ENCODE measurements around the gene PARN. TPM values are rescaled to one million over a fixed set of nuclear protein-coding genes. Genes with fewer than 3 reads are reported as not detected.
A peak's percentile ranks its signal among the peaks of the same experiment; 100 is the strongest.

Gene PARN
- total and polyA plus RNA-seq, 9 of the 15 experiments (the other 6 are each of a cell fraction or from before 2014, with no cell fraction given), result 9.6 to 51.3 (median 40.4) TPM

DNA sequence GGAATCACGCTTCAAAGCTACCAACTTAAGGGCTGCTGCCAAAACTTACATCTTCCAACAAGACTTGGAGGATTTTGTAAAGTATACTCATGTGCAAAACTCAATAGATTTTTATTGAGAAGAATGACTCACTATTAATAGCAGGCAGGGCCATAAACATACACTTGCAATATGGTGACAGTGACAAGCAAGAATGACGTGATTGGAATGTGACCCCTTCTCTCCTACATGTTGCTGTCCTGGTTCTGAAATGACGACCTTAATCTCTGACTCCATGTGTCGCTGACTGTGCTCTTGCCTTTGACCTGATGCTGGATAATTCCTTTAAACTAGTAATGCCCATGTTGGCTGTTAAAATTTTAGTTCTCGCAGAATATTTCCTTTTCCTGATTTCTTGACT is 174.5 kb downstream of the PARN start (continued):
- TF ChIP-seq, protein P1, sequence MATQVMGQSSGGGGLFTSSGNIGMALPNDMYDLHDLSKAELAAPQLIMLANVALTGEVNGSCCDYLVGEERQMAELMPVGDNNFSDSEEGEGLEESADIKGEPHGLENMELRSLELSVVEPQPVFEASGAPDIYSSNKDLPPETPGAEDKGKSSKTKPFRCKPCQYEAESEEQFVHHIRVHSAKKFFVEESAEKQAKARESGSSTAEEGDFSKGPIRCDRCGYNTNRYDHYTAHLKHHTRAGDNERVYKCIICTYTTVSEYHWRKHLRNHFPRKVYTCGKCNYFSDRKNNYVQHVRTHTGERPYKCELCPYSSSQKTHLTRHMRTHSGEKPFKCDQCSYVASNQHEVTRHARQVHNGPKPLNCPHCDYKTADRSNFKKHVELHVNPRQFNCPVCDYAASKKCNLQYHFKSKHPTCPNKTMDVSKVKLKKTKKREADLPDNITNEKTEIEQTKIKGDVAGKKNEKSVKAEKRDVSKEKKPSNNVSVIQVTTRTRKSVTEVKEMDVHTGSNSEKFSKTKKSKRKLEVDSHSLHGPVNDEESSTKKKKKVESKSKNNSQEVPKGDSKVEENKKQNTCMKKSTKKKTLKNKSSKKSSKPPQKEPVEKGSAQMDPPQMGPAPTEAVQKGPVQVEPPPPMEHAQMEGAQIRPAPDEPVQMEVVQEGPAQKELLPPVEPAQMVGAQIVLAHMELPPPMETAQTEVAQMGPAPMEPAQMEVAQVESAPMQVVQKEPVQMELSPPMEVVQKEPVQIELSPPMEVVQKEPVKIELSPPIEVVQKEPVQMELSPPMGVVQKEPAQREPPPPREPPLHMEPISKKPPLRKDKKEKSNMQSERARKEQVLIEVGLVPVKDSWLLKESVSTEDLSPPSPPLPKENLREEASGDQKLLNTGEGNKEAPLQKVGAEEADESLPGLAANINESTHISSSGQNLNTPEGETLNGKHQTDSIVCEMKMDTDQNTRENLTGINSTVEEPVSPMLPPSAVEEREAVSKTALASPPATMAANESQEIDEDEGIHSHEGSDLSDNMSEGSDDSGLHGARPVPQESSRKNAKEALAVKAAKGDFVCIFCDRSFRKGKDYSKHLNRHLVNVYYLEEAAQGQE (IDR thresholded peaks at IDR 0.05; ENCODE audit: borderline replicate concordance), result peak; percentile 94
- TF ChIP-seq, protein P1 (CRISPR knock-in tag; IDR thresholded peaks at IDR 0.05; ENCODE audit: low read depth), result no peak
- no peak for TF ChIP-seq SNIP1 (IDR thresholded peaks at IDR 0.05; ENCODE audit: low read depth)
- no peak for TF ChIP-seq RCOR1 (IDR thresholded peaks at IDR 0.05; ENCODE audit: borderline replicate concordance in 1 of 2, low read depth in 2 of 2, low read length in 2 of 2)
- no peak for TF ChIP-seq PTTG1 (tag; IDR thresholded peaks at IDR 0.05; ENCODE audit: low read depth)
- TF ChIP-seq, protein P2, sequence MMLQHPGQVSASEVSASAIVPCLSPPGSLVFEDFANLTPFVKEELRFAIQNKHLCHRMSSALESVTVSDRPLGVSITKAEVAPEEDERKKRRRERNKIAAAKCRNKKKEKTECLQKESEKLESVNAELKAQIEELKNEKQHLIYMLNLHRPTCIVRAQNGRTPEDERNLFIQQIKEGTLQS (IDR thresholded peaks at IDR 0.05), result peak; percentile 77
- TF ChIP-seq, protein P2 (CRISPR knock-in tag; conservative IDR thresholded peaks at IDR 0.05), result no peak
- peak; percentile 27; the same call in 1 of the 2 replicates for TF ChIP-seq CREM (IDR thresholded peaks at IDR 0.05; ENCODE audit: low read depth)
- no peak for TF ChIP-seq HDAC3 (IDR thresholded peaks at IDR 0.05; ENCODE audit: borderline replicate concordance, partially characterized antibody)
- no peak for TF ChIP-seq ESRRB (CRISPR knock-in tag; IDR thresholded peaks at IDR 0.05; ENCODE audit: borderline replicate concordance)
- no peak for TF ChIP-seq PHTF2 (CRISPR knock-in tag; IDR thresholded peaks at IDR 0.05)
- no peak for TF ChIP-seq NR2F6 (CRISPR knock-in tag; IDR thresholded peaks at IDR 0.05)
- TF ChIP-seq ATF1 (CRISPR knock-in tag; IDR thresholded peaks at IDR 0.05), result no peak
- TF ChIP-seq ATF1 (tag; IDR thresholded peaks at IDR 0.05), result 0 out of 2 replicates have a peak, but pooled peaks have one; percentile 20
- TF ChIP-seq CBFA2T3 (IDR thresholded peaks at IDR 0.05), result peak; percentile 22; the same call in 1 of the 2 replicates
- peak; percentile 93 for TF ChIP-seq EHMT2 (IDR thresholded peaks at IDR 0.05)
- TF ChIP-seq ATF7 (IDR thresholded peaks at IDR 0.05), result peak; percentile 53; the same call in 1 of the 2 replicates
- TF ChIP-seq DPF2 (IDR thresholded peaks at IDR 0.05), result peak; percentile 20; the same call in 1 of the 2 replicates
- TF ChIP-seq MYNN (IDR thresholded peaks at IDR 0.05), result no peak
- no peak for TF ChIP-seq MYNN (CRISPR knock-in tag; IDR thresholded peaks at IDR 0.05)
- TF ChIP-seq, protein P3, sequence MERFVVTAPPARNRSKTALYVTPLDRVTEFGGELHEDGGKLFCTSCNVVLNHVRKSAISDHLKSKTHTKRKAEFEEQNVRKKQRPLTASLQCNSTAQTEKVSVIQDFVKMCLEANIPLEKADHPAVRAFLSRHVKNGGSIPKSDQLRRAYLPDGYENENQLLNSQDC (CRISPR knock-in tag; IDR thresholded peaks at IDR 0.05), result no peak
- peak; percentile 50; the same call in 1 of the 2 replicates for TF ChIP-seq CEBPG (CRISPR knock-in tag; IDR thresholded peaks at IDR 0.05)
- no peak for TF ChIP-seq CEBPG (tag; conservative IDR thresholded peaks at IDR 0.05 in 1 of 2, IDR thresholded peaks at IDR 0.05 in 1 of 2)

All from K562 (cell line).